IMR-90 (cell line): ENCODE data around the gene CSNK2A1. TPM values are rescaled to one million over a fixed set of nuclear protein-coding genes. Genes with fewer than 3 reads are reported as not detected.

Experiments
- ATAC-seq: fragments of 200-7000 bp; cut with Tn5 transposase; 2 replicates; pipeline ENCODE4 v1.9.1; 2020; ENCODE audit warnings: low read depth, mild to moderate bottlenecking, moderate library complexity
- BruUV-seq: library from RNA; stranded (reverse); fragments of 400-500 nt; replicated peaks from 2 replicates; lab custom pipeline; 2021; lab: Mats Ljungman, UMichigan
- CTCF ChIA-PET: fragments of 300-600 bp; formaldehyde crosslinking; extraction: SDS; loops from one replicate; lab custom pipeline; 2021; ENCODE audit warnings: antibody characterized with exemption; lab: Yijun Ruan, JAX
- POLR2A ChIA-PET: fragments of 300-600 bp; sonication (Branson Sonifier 250); formaldehyde crosslinking; loops from one replicate; lab custom pipeline; 2022; ENCODE audit warnings: antibody characterized with exemption; ENCODE audit not compliant: unreplicated experiment; lab: Charles Lee
- DNase-seq: peaks from one replicate; pipeline ENCODE4 v3.0.0; 2013
- H2AFZ ChIP-seq: replicated peaks from 2 replicates; pipeline ENCODE3; 2013; ENCODE audit warnings: low read length, mild to moderate bottlenecking; ENCODE audit not compliant: poor library complexity
- H2AK5ac ChIP-seq: 2 replicates; pipeline ENCODE4 v1.6.1; 2013; ENCODE audit warnings: low read depth, low read length, inconsistent platforms
- H2AK9ac ChIP-seq: replicated peaks from 2 replicates; pipeline ENCODE3; 2013; ENCODE audit warnings: mild to moderate bottlenecking, low read depth, low read length, moderate library complexity; ENCODE audit not compliant: poor library complexity
- H2BK120ac ChIP-seq: 2 replicates; pipeline ENCODE4 v1.6.1; 2013; ENCODE audit warnings: low read depth, low read length, inconsistent platforms
- H2BK15ac ChIP-seq: 3 replicates; pipeline ENCODE4 v1.6.1; 2013; ENCODE audit warnings: low read depth, low read length, inconsistent platforms
- H2BK20ac ChIP-seq: 2 replicates; pipeline ENCODE4 v1.6.1; 2013; ENCODE audit warnings: low read depth, mild to moderate bottlenecking, inconsistent platforms, low read length, moderate library complexity
- H2BK5ac ChIP-seq: 2 replicates; pipeline ENCODE4 v1.6.1; 2013; ENCODE audit warnings: mild to moderate bottlenecking, low read depth, low read length, inconsistent platforms; ENCODE audit not compliant: poor library complexity, severe bottlenecking
- H3K14ac ChIP-seq: replicated peaks from 2 replicates; pipeline ENCODE4 v1.6.1; 2013; ENCODE audit warnings: low read depth, low read length, inconsistent platforms
- H3K18ac ChIP-seq: 2 replicates; pipeline ENCODE4 v1.6.1; 2013; ENCODE audit warnings: low read depth, low read length, control low read depth
- H3K23ac ChIP-seq: 2 replicates; pipeline ENCODE4 v1.6.1; 2013; ENCODE audit warnings: low read depth, low read length, inconsistent platforms
- H3K27ac ChIP-seq: 2 replicates; pipeline ENCODE4 v1.5.1; 2013; ENCODE audit warnings: mild to moderate bottlenecking, control low read depth, low read length; ENCODE audit not compliant: insufficient read depth
- H3K27me3 ChIP-seq: 2 replicates; pipeline ENCODE4 v1.6.1; 2013; ENCODE audit warnings: low read length; ENCODE audit not compliant: control insufficient read depth, insufficient read depth
- H3K36me3 ChIP-seq: 2 replicates; pipeline ENCODE4 v1.6.1; 2013; ENCODE audit warnings: low read length, mixed read lengths; ENCODE audit not compliant: control insufficient read depth, insufficient read depth
- H3K4ac ChIP-seq: 2 replicates; pipeline ENCODE4 v1.6.1; 2013; ENCODE audit warnings: low read depth, low read length, inconsistent platforms
- H3K4me1 ChIP-seq: 2 replicates; pipeline ENCODE4 v1.6.1; 2013; ENCODE audit warnings: low read length, mixed read lengths; ENCODE audit not compliant: control insufficient read depth, insufficient read depth
- H3K4me2 ChIP-seq: 2 replicates; pipeline ENCODE4 v1.6.1; 2013; ENCODE audit warnings: low read depth, mild to moderate bottlenecking, control low read depth, low read length, moderate library complexity
- H3K4me3 ChIP-seq: 2 replicates; pipeline ENCODE4 v1.5.1; 2013; ENCODE audit warnings: low read depth, mild to moderate bottlenecking, control low read depth, low read length, moderate library complexity; ENCODE audit not compliant: insufficient read depth
- H3K56ac ChIP-seq: 2 replicates; pipeline ENCODE4 v1.6.1; 2013; ENCODE audit warnings: low read length, inconsistent platforms; ENCODE audit not compliant: insufficient read depth; ENCODE audit errors: extremely low read depth
- H3K79me1 ChIP-seq, 2 experiments: 2 replicates each; pipeline ENCODE4 v1.6.1; 2013; ENCODE audit warnings: low read length in 2 of 2, inconsistent platforms in 1 of 2, low read depth in 1 of 2
- H3K9ac ChIP-seq: 2 replicates; pipeline ENCODE4 v1.6.1; 2013; ENCODE audit warnings: low read depth, low read length, control low read depth
- H3K9me1 ChIP-seq: 2 replicates; pipeline ENCODE4 v1.6.1; 2013; ENCODE audit warnings: low read length, inconsistent platforms; ENCODE audit not compliant: insufficient read depth
- H3K9me3 ChIP-seq: 2 replicates; pipeline ENCODE4 v1.6.1; 2013; ENCODE audit warnings: low read length; ENCODE audit not compliant: control insufficient read depth, insufficient read depth
- H4K20me1 ChIP-seq: 2 replicates; pipeline ENCODE4 v1.6.1; 2013; ENCODE audit warnings: low read length, inconsistent platforms; ENCODE audit not compliant: insufficient read depth
- H4K5ac ChIP-seq: 2 replicates; pipeline ENCODE4 v1.6.1; 2013; ENCODE audit warnings: mild to moderate bottlenecking, low read depth, low read length, control low read depth
- H4K8ac ChIP-seq, 2 experiments: 2 replicates each; pipeline ENCODE4 v1.6.1; 2013; ENCODE audit warnings: low read depth in 2 of 2, low read length in 2 of 2, control low read depth in 1 of 2, inconsistent platforms in 1 of 2
- H4K91ac ChIP-seq: 2 replicates; pipeline ENCODE4 v1.6.1; 2013; ENCODE audit warnings: low read depth, low read length, inconsistent platforms; ENCODE audit not compliant: insufficient read depth
- BHLHE40 ChIP-seq: fragments of 150-350 bp; IDR thresholded peaks from 2 replicates; pipeline ENCODE4 v1.6.1; 2016; ENCODE audit warnings: mild to moderate bottlenecking, low read depth, low read length
- CEBPB ChIP-seq: IDR thresholded peaks from 2 replicates; pipeline ENCODE4 v1.6.1; 2012; ENCODE audit warnings: low read depth, low read length, improper control_type of control experiment
- CHD1 ChIP-seq: IDR thresholded peaks from 2 replicates; pipeline ENCODE4 v1.6.1; 2012; ENCODE audit warnings: low read depth, low read length, improper control_type of control experiment
- FOS ChIP-seq: fragments of 150-350 bp; IDR thresholded peaks from 2 replicates; pipeline ENCODE4 v1.6.1; 2016; ENCODE audit warnings: low read depth, low read length
- MAFK ChIP-seq: IDR thresholded peaks from 2 replicates; pipeline ENCODE4 v1.6.1; 2012; ENCODE audit warnings: low read depth, low read length, improper control_type of control experiment
- MAZ ChIP-seq: IDR thresholded peaks from 2 replicates; pipeline ENCODE4 v1.6.1; 2012; ENCODE audit warnings: low read depth, mild to moderate bottlenecking, low read length, improper control_type of control experiment, moderate library complexity, borderline replicate concordance
- MXI1 ChIP-seq: IDR thresholded peaks from 2 replicates; pipeline ENCODE4 v1.6.1; 2012; ENCODE audit warnings: low read depth, mild to moderate bottlenecking, low read length, moderate library complexity, borderline replicate concordance
- NFE2L2 ChIP-seq: fragments of 150-350 bp; IDR thresholded peaks from 2 replicates; pipeline ENCODE4 v1.6.1; 2016; ENCODE audit warnings: low read depth, mild to moderate bottlenecking, low read length
- POLR2A ChIP-seq: IDR thresholded peaks from 2 replicates; pipeline ENCODE4 v1.6.1; 2012; ENCODE audit warnings: mild to moderate bottlenecking, low read depth, low read length
- RAD21 ChIP-seq: IDR thresholded peaks from 2 replicates; pipeline ENCODE4 v1.6.1; 2012; ENCODE audit warnings: low read length, improper control_type of control experiment
- RCOR1 ChIP-seq: IDR thresholded peaks from 2 replicates; pipeline ENCODE4 v1.6.1; 2012; ENCODE audit warnings: mild to moderate bottlenecking, low read length, improper control_type of control experiment; ENCODE audit not compliant: insufficient replicate concordance
- RFX5 ChIP-seq: IDR thresholded peaks from 2 replicates; pipeline ENCODE4 v1.8.0; 2012; ENCODE audit warnings: low read depth, mild to moderate bottlenecking, low read length, moderate library complexity
- SMC3 ChIP-seq: fragments of 150-350 bp; IDR thresholded peaks from 2 replicates; pipeline ENCODE4 v1.6.1; 2016; ENCODE audit warnings: low read depth, mild to moderate bottlenecking, antibody characterized with exemption, low read length, moderate library complexity
- WGBS, 2 experiments: methylation state at CpG; one replicate each; pipeline versions ENCODE4 v1.1.5 to v1.1.7; 2013; ENCODE audit warnings: missing lambda C conversion rate in 2 of 2; ENCODE audit not compliant: insufficient read length in 1 of 2; ENCODE audit errors: extremely low coverage in 2 of 2; 5-methylcytosine and 5-hydroxymethylcytosine counted together
- dilution Hi-C: fragments of 300-500 bp; cut with HindIII; formaldehyde crosslinking; loops from one replicate; pipeline ENCODE4 v1.14.3; 2018; ENCODE audit warnings: low sequenced_read_pairs; ENCODE audit not compliant: unreplicated experiment
- in situ Hi-C: fragments of 300-500 bp; cut with MboI; formaldehyde crosslinking; loops from 3 replicates; pipeline ENCODE4 v1.14.3; 2019; ENCODE audit warnings: low sequenced_read_pairs, inconsistent platforms, mixed read lengths
- intact Hi-C: fragments of 100-400 bp; cut with micrococcal nuclease; formaldehyde crosslinking; loops from 2 replicates; pipeline ENCODE4 v1.10.0; 2022
- polyA plus RNA-seq, 3 experiments: library from polyadenylated mRNA; depleted of rRNA; stranded (reverse); fragments of >200 nt; gene quantifications; 2 replicates each; pipeline ENCODE4 v1.2.3, GENCODE V29; 2012; ENCODE audit warnings: low replicate concordance in 1 of 3
- total RNA-seq: library from RNA; depleted of rRNA; stranded (reverse); fragments of >200 nt; gene quantifications from 2 replicates; pipeline ENCODE4 v1.2.3, GENCODE V29; 2012
- TF ChIP-seq, protein P1 (sequence below): fragments of 150-350 bp; IDR thresholded peaks from 2 replicates; pipeline ENCODE4 v1.6.1; 2016; ENCODE audit warnings: low read depth, mild to moderate bottlenecking, low read length, moderate library complexity, borderline replicate concordance
- TF ChIP-seq, protein P2 (sequence below): fragments of 150-350 bp; IDR thresholded peaks from 2 replicates; pipeline ENCODE4 v1.6.1; 2017; ENCODE audit warnings: mild to moderate bottlenecking, antibody characterized with exemption, low read length, low read depth
- TF ChIP-seq, protein P3 (sequence below): conservative IDR thresholded peaks from 2 replicates; pipeline ENCODE4 v1.5.1; 2012; ENCODE audit warnings: mild to moderate bottlenecking, low read depth, low read length, improper control_type of control experiment

The CSNK2A1 gene
- total and polyA plus RNA-seq, 2 of the 4 experiments (the other 2 are of a cell fraction): 86.3 to 151 TPM

DNA sequence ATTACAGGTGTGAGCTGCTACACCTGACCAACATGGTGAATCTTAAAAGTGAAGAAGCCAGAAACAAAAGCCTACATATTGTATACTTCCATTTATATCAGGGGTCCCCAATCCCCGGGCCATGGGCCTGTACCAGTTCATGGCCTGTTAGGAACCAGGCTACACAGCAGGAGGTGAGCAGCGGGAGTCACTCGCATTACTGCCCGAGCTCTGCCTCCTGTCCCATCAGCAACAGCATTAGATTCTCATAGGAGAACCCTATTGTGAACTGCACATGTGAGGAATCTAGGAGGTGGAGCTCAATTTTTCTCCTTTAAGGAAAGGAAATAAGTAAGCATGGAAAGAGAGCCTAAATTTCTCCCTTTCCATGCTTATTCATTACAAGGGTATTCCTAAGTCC is 21.7 kb downstream of the CSNK2A1 start:
- no peaks in the 10 kb centered on the region; the same call in 1 of the 2 replicates for H3K4me1 ChIP-seq
- H4K20me1 ChIP-seq: peaks cover 58% of the 10 kb centered on the region
- H2BK15ac ChIP-seq: no peak overlapping the region
- TF ChIP-seq BHLHE40 (no peak), SMC3 (no peak), CHD1 (no peak), FOS (no peak), MAZ (no peak), RCOR1 (no peak), RAD21 (no peak), RFX5 (no peak), MAFK (no peak), MXI1 (no peak), POLR2A (no peak), NFE2L2 (no peak), CEBPB (no peak)
- TF ChIP-seq, protein P1, sequence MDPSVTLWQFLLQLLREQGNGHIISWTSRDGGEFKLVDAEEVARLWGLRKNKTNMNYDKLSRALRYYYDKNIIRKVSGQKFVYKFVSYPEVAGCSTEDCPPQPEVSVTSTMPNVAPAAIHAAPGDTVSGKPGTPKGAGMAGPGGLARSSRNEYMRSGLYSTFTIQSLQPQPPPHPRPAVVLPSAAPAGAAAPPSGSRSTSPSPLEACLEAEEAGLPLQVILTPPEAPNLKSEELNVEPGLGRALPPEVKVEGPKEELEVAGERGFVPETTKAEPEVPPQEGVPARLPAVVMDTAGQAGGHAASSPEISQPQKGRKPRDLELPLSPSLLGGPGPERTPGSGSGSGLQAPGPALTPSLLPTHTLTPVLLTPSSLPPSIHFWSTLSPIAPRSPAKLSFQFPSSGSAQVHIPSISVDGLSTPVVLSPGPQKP: no peak
- TF ChIP-seq, protein P2, sequence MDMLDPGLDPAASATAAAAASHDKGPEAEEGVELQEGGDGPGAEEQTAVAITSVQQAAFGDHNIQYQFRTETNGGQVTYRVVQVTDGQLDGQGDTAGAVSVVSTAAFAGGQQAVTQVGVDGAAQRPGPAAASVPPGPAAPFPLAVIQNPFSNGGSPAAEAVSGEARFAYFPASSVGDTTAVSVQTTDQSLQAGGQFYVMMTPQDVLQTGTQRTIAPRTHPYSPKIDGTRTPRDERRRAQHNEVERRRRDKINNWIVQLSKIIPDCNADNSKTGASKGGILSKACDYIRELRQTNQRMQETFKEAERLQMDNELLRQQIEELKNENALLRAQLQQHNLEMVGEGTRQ: no peak
- TF ChIP-seq, protein P3, sequence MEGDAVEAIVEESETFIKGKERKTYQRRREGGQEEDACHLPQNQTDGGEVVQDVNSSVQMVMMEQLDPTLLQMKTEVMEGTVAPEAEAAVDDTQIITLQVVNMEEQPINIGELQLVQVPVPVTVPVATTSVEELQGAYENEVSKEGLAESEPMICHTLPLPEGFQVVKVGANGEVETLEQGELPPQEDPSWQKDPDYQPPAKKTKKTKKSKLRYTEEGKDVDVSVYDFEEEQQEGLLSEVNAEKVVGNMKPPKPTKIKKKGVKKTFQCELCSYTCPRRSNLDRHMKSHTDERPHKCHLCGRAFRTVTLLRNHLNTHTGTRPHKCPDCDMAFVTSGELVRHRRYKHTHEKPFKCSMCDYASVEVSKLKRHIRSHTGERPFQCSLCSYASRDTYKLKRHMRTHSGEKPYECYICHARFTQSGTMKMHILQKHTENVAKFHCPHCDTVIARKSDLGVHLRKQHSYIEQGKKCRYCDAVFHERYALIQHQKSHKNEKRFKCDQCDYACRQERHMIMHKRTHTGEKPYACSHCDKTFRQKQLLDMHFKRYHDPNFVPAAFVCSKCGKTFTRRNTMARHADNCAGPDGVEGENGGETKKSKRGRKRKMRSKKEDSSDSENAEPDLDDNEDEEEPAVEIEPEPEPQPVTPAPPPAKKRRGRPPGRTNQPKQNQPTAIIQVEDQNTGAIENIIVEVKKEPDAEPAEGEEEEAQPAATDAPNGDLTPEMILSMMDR: no peak
- no CpG with 5 or more reads among the region's 4 CpGs for WGBS, 2 experiments
- no peak overlapping the region for H4K91ac ChIP-seq
- H3K79me1 ChIP-seq: peaks cover 17 to 57% of the 10 kb centered on the region in 2 experiments
- H3K9me3 ChIP-seq: 0 out of 2 replicates have a peak, but pooled peaks cover 2% of the 10 kb centered on the region
- CTCF ChIA-PET: no interaction called here
- no peak overlapping the region for H2AK9ac ChIP-seq
- no peak overlapping the region for H2BK20ac ChIP-seq
- in situ Hi-C loops: no loop called here
- no peak overlapping the region for H3K23ac ChIP-seq
- H3K27ac ChIP-seq: no peak overlapping the region
- no peak overlapping the region for H2BK5ac ChIP-seq
- no peak overlapping the region for H3K9ac ChIP-seq
- DNase-seq (no peak), ATAC-seq (no peak)
- H3K4ac ChIP-seq: no peak overlapping the region
- no TSS peak for BruUV-seq
- H2AK5ac ChIP-seq: no peak overlapping the region
- no peak overlapping the region for H3K14ac ChIP-seq
- H3K4me3 ChIP-seq: no peak overlapping the region
- H4K5ac ChIP-seq: no peak overlapping the region
- no peak overlapping the region for H2BK120ac ChIP-seq
- H2AFZ ChIP-seq: no peak overlapping the region
- peaks cover 26% of the 10 kb centered on the region for H3K36me3 ChIP-seq
- H4K8ac ChIP-seq: no peak overlapping the region
- POLR2A ChIA-PET: interaction anchor here (0.6 kb wide), 1 partner anchor 21 kb away, joined by 3 read pairs; no protein-coding TSS in a partner anchor
- H3K9me1 ChIP-seq: no peaks in the 10 kb centered on the region
- no peak overlapping the region for H3K4me2 ChIP-seq
- intact Hi-C loops: loop anchor here (2.0 kb wide), 1 partner anchor 63 kb away; no protein-coding TSS in a partner anchor
- dilution Hi-C loops: no loop called here
- no peak overlapping the region for H3K56ac ChIP-seq
- no peaks in the 10 kb centered on the region for H3K27me3 ChIP-seq
- no peak overlapping the region for H3K18ac ChIP-seq
